Measurements from ENCODE around the gene DMRTA1.

- TF ChIP-seq CTCF (IDR thresholded peaks at IDR 0.05): no peak
- no peak for TF ChIP-seq POLR2A (IDR thresholded peaks at IDR 0.05)
Observed at GRCh38 chr9:22481566-22481965, 34.9 kb downstream of the DMRTA1 start.
